ENCODE measurements around the gene EIF6. TPM values are rescaled to one million over a fixed set of nuclear protein-coding genes. Genes with fewer than 3 reads are reported as not detected.
A peak's percentile ranks its signal among the peaks of the same experiment; 100 is the strongest.

EIF6 gene
- 100 to 1,000 TPM; 127 to 132 TPM for total RNA-seq
- 91.6 TPM for polyA plus RNA-seq (2013, experiment 1 of 2)
- 82.7 TPM for polyA plus RNA-seq (2013, experiment 2 of 2)
- long read RNA-seq, experiment 1, transcript EIF6-201 (6 exons, 1,252 nt), result minor isoform, 22 of 92 reads
- long read RNA-seq, experiment 1, transcript EIF6-203 (7 exons, 1,289 nt), result major isoform, 36 of 92 reads
- long read RNA-seq, experiment 1, partial matches to known transcripts, result 23 of 92 reads
- long read RNA-seq, experiment 1, other reads (novel, unspliced or antisense), result 9 of 92 reads
- long read RNA-seq, experiment 2, transcript EIF6-201 (6 exons, 1,252 nt), result minor isoform, 21 of 112 reads
- long read RNA-seq, experiment 2, transcript EIF6-203 (7 exons, 1,289 nt), result major isoform, 77 of 112 reads
- long read RNA-seq, experiment 2, transcript EIF6-206 (6 exons, 932 nt), result minor isoform, 6 of 112 reads
- long read RNA-seq, experiment 2, partial matches to known transcripts, result 2 of 112 reads
- long read RNA-seq, experiment 2, other reads (novel, unspliced or antisense), result 5 of 112 reads
- long read RNA-seq, experiment 3, transcript EIF6-201 (6 exons, 1,252 nt), result minor isoform, 48 of 287 reads
- long read RNA-seq, experiment 3, transcript EIF6-203 (7 exons, 1,289 nt), result major isoform, 217 of 287 reads
- long read RNA-seq, experiment 3, partial matches to known transcripts, result 7 of 287 reads
- long read RNA-seq, experiment 3, other reads (novel, unspliced or antisense), result 8 of 287 reads
- long read RNA-seq, experiment 4, transcript EIF6-206 (6 exons, 932 nt), result minor isoform, 15 of 374 reads
- long read RNA-seq, experiment 4, transcript EIF6-203 (7 exons, 1,289 nt), result major isoform, 222 of 374 reads
- long read RNA-seq, experiment 4, transcript EIF6-201 (6 exons, 1,252 nt), result minor isoform, 88 of 374 reads
- long read RNA-seq, experiment 4, partial matches to known transcripts, result 19 of 374 reads
- long read RNA-seq, experiment 4, other reads (novel, unspliced or antisense), result 27 of 374 reads

DNA sequence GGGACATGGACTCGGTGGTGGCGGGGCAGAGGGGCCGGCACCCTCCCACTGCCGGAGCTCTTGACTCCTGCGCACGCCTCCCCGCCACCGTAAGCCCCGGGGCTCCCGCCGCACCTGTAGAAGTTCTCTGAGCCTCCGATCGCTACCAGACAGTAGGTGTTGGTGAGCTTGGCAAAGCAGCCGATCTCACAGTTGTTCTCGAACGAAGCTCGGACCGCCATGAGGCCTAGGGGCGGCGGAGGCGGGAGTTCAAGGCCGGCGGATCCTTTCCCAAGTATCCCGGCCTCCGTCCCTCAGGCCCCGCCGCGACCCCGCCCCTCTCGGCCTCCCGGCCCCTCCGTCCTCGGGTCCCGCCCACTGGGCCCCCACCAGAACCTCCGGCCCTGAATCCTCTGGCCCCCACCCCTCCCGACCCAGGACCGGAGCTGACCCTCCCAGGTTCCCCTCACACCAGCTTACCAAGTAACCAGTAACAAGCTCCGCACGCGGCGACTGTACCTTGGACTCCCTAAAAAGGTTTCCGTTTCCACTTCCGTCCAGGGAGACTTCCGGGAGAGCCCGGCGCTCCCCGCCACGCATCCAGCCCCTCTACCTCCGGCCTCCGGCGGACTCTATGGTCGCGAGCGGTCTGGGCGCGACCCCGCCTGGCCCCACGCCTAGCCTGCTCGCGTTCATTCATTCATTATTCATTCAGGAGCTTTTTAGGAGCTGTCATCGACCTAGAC is at the start of gene EIF6:
Gene EIF6 (minus strand): TSS at position 506 of the 725 bp plus-strand sequence. CDS start 285 bp downstream, at position 221.
- H3K36me3 Mint-ChIP-seq (ENCODE audit: low read depth), result peaks cover 36% of the 10 kb centered on the region
- peaks cover 5% of the 10 kb centered on the region for H3K27me3 Mint-ChIP-seq (ENCODE audit: insufficient read depth)
- peak within 1 kb of the TSS; percentile 58 for H3K27ac ChIP-seq (ENCODE audit: low read depth, low read length)
- TF ChIP-seq CTCF (conservative IDR thresholded peaks at IDR 0.05), result no peak
- WGBS, 2 experiments (ENCODE audit: insufficient coverage in 1 of 2, insufficient read length in 1 of 2), result 0% methylated on average over 37 to 61 of the region's 61 CpGs
- no peaks in the 10 kb centered on the region for H3K9me3 ChIP-seq (ENCODE audit: control insufficient read depth, low read length)
- H3K27ac Mint-ChIP-seq, result peak within 1 kb of the TSS; percentile 80
- peak within 1 kb of the TSS; percentile 77 for H3K9ac ChIP-seq (ENCODE audit: extremely low read depth, low read length, poor library complexity, severe bottlenecking)
- H3K9me3 Mint-ChIP-seq, result no peaks in the 10 kb centered on the region
- peak within 1 kb of the TSS; percentile 90 for H3K4me3 ChIP-seq (ENCODE audit: low read length)
- peaks cover 9% of the 10 kb centered on the region for H3K4me1 ChIP-seq (ENCODE audit: control insufficient read depth, insufficient read depth, low read length)
- H3K4me3 Mint-ChIP-seq, result peak within 1 kb of the TSS; percentile 83
- H3K36me3 ChIP-seq (ENCODE audit: control insufficient read depth, insufficient read depth, low read length), result peaks cover 34% of the 10 kb centered on the region
- H3K27me3 ChIP-seq (ENCODE audit: control insufficient read depth, insufficient read depth, low read length, poor library complexity, severe bottlenecking), result no peaks in the 10 kb centered on the region
- DNase-seq, result peak; percentile 95
- peaks cover 21% of the 10 kb centered on the region for H3K4me1 Mint-ChIP-seq

- no peaks in the 10 kb centered on the region for H3K36me3 ChIP-seq (ENCODE audit: control insufficient read depth, insufficient read depth, low read length)
- no peaks in the 10 kb centered on the region for H3K9me3 Mint-ChIP-seq
- no peak for TF ChIP-seq CTCF (conservative IDR thresholded peaks at IDR 0.05)
- H3K9me3 ChIP-seq (ENCODE audit: control insufficient read depth, low read length), result no peaks in the 10 kb centered on the region
- peaks cover 2% of the 10 kb centered on the region for H3K36me3 Mint-ChIP-seq (ENCODE audit: low read depth)
- H3K27me3 Mint-ChIP-seq (ENCODE audit: insufficient read depth), result no peaks in the 10 kb centered on the region
- peaks cover 3% of the 10 kb centered on the region for H3K4me1 ChIP-seq (ENCODE audit: control insufficient read depth, insufficient read depth, low read length)
- H3K27ac ChIP-seq (ENCODE audit: low read depth, low read length), result no peak overlapping the region
- no peaks in the 10 kb centered on the region for H3K27me3 ChIP-seq (ENCODE audit: control insufficient read depth, insufficient read depth, low read length, poor library complexity, severe bottlenecking)
- H3K9ac ChIP-seq (ENCODE audit: extremely low read depth, low read length, poor library complexity, severe bottlenecking), result no peak overlapping the region
- no peak overlapping the region for H3K4me3 ChIP-seq (ENCODE audit: low read length)
- H3K4me1 Mint-ChIP-seq, result peaks cover 5% of the 10 kb centered on the region
- DNase-seq, result no peak
- H3K27ac Mint-ChIP-seq, result no peak overlapping the region
- 95 to 100% methylated on average over 3 to 4 of the region's 4 CpGs for WGBS, 2 experiments (ENCODE audit: insufficient coverage in 1 of 2, insufficient read length in 1 of 2)
- no peak overlapping the region for H3K4me3 Mint-ChIP-seq
Observed at GRCh38 chr20:35333606-35334005, 49.0 kb upstream of the EIF6 start.
